ENCODE measurements around the gene SBK2.

GRCh38 chr19:55585658-55586339, 48.9 kb upstream of the SBK2 start:
- TF ChIP-seq CTCF (IDR thresholded peaks at IDR 0.05; ENCODE audit: extremely low read depth in 1 of 2, insufficient read depth in 1 of 2, low read depth in 1 of 2, low read length in 2 of 2): no peak
- TF ChIP-seq MAX (IDR thresholded peaks at IDR 0.05; ENCODE audit: insufficient read depth, insufficient read length): no peak
- TF ChIP-seq POLR2A (IDR thresholded peaks at IDR 0.05; ENCODE audit: low read depth, low read length): no peak

All from endothelial cell of umbilical vein (primary cell).